ENCODE results near the gene CEP250. TPM values are rescaled to one million over a fixed set of nuclear protein-coding genes. Genes with fewer than 3 reads are reported as not detected.

CEP250 gene, protein sequence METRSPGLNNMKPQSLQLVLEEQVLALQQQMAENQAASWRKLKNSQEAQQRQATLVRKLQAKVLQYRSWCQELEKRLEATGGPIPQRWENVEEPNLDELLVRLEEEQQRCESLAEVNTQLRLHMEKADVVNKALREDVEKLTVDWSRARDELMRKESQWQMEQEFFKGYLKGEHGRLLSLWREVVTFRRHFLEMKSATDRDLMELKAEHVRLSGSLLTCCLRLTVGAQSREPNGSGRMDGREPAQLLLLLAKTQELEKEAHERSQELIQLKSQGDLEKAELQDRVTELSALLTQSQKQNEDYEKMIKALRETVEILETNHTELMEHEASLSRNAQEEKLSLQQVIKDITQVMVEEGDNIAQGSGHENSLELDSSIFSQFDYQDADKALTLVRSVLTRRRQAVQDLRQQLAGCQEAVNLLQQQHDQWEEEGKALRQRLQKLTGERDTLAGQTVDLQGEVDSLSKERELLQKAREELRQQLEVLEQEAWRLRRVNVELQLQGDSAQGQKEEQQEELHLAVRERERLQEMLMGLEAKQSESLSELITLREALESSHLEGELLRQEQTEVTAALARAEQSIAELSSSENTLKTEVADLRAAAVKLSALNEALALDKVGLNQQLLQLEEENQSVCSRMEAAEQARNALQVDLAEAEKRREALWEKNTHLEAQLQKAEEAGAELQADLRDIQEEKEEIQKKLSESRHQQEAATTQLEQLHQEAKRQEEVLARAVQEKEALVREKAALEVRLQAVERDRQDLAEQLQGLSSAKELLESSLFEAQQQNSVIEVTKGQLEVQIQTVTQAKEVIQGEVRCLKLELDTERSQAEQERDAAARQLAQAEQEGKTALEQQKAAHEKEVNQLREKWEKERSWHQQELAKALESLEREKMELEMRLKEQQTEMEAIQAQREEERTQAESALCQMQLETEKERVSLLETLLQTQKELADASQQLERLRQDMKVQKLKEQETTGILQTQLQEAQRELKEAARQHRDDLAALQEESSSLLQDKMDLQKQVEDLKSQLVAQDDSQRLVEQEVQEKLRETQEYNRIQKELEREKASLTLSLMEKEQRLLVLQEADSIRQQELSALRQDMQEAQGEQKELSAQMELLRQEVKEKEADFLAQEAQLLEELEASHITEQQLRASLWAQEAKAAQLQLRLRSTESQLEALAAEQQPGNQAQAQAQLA (N-terminal part only)
- total RNA-seq = 12.0 and 14.5 TPM in 2 replicates

GRCh38 chr20:35454881-35455609 lies at the start of gene CEP250:
Gene CEP250, plus strand, starts transcription at chr20:35455598. Its CDS starts 6,770 bp downstream, at chr20:35462368.

GRCh38 chr20:35529552-35529951 lies 74.2 kb downstream of the CEP250 start, which contains the start of gene C20orf173:
Gene C20orf173, minus strand, starts transcription at chr20:35529652. Its CDS starts 279 bp downstream, at chr20:35529373.

GRCh38 chr20:35541783-35542662 lies 86.6 kb downstream of the CEP250 start, which contains the start of gene ERGIC3:
Gene ERGIC3, plus strand, starts transcription at chr20:35542078. Its CDS starts 20 bp downstream, at chr20:35542098.

Other genes with a start within 250 kb of the CEP250 start
- gene MMP24, start 228.9 kb upstream of the CEP250 start, total RNA-seq = 0.26 and 0.93 TPM in 2 replicates
- 19.1 and 33.4 TPM in 2 replicates for gene MMP24OS, start 177.5 kb upstream of the CEP250 start, total RNA-seq
- 83.6 and 107 TPM in 2 replicates for gene EIF6, start 170.8 kb upstream of the CEP250 start, total RNA-seq
- gene FAM83C, start 163.2 kb upstream of the CEP250 start, total RNA-seq = not detected in 2 replicates
- 17.3 and 21.3 TPM in 2 replicates for gene UQCC1, start 43.6 kb upstream of the CEP250 start, total RNA-seq
- gene GDF5, start 17.4 kb upstream of the CEP250 start, total RNA-seq = 12.7 and 16.5 TPM in 2 replicates
- not detected in 2 replicates for gene C20orf173, start 74.1 kb downstream of the CEP250 start, total RNA-seq
- 361 and 367 TPM in 2 replicates for gene ERGIC3, start 86.5 kb downstream of the CEP250 start, total RNA-seq
- gene SPAG4, start 160.2 kb downstream of the CEP250 start, total RNA-seq = 12.4 and 13.5 TPM in 2 replicates
- 97.2 and 123 TPM in 2 replicates for gene CPNE1, start 209.3 kb downstream of the CEP250 start, total RNA-seq
- gene RBM12, start 209.3 kb downstream of the CEP250 start, total RNA-seq = 21.0 and 21.9 TPM in 2 replicates
- 14.1 and 19.1 TPM in 2 replicates for gene NFS1, start 243.8 kb downstream of the CEP250 start, total RNA-seq
- gene ROMO1, start 243.8 kb downstream of the CEP250 start, total RNA-seq = 415 and 424 TPM in 2 replicates

All from pericardium fibroblast (primary cell).